HG02973 (cell line): Measurements from ENCODE around the gene GDPD5.
"Not testable (repeated sequence)": the region's sequence is repeated elsewhere in the genome, so short reads cannot be mapped to it uniquely, and the experiment has no call there.

ENCODE experiments used
- ATAC-seq: cut with Tn5 transposase; IDR thresholded peaks from one replicate; pipeline ENCODE4 v1.9.1; 2021; ENCODE audit warnings: moderate library complexity; ENCODE audit not compliant: unreplicated experiment

GDPD5 gene

DNA sequence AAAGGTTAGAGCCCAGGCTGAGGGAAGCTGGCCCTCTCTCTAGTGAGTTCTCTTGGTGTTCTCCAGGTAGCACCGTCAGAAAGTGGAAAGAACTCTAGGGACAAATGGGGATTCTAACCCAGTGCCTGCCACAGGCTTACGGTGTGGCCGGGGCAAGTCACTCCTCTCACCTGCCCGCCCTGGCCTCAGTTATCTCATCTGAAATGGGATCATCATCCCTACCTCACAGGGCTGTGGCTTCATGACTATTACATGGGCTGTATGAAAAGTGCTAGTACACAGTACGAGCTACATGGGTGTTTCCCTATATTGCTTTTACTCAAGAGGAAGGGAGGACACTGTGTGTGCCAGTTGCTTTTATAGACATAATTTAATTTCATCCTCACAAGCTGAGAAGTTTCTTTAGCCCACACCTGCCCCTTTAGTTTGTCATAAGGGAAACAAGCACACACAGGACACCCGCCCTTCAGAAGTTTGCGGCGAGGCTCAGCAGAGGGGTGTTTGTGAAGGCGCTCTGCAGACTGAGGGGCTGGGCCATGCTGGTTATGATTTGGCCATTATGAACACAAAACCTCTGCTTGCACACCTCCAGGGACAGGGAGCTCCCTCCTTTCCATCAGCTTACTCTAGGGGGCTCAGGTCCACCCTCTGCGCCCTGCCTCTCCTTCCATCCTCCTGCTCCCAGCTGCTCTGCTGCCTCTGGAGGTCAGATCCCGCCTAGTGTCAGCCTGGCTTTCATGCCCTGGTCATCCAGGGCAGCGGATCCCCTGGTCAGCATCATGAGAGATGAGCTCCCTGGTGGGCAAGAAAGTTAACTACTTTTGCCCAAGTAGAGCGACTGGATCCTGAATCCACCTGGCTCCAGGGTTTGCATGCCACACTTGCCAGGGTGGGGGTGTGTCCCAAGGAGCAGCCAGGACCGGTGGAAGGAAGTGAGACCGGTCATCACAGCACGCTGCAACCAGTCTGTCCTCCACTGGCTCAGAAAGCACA lies 93.9 kb downstream of the GDPD5 start:
- ATAC-seq: no peak

DNA sequence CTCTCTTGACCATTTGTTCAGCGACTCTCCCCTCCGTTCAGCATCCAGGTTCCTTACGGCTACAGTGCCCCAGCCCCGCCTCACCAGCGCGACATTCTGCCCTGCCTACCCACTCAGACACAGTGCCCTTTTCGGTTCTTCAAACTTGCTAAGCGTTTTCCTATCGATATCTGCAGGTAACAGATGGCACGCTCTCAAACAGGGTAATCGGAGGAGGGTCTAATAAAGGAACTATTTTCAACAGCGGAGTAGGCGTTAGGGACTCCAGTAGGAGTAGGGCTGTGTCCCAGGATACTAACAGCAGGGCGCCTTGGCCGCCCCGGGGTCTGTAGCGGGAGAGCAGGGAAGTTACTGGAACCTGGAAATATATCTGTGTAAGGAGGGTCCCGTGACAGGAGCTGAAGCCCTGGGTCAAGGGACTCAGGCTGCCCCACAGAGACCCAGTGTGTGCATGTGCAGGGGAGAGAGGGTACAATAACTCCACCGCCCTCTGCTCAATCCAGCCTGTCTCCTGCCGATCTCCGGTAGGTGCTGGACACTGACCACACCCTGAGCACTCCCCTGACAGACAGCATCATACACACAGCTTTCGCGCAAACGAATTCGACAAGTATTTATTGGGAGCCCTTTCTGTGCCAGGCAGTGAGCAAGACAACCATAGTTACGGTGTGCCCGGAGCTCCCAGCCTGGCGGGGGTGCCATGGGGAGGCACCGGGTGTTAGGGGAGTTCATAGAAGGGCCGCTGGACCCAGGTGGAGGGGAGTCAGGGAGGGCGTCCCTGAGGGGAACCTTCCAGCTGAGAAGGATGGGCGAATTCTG lies 94.8 kb downstream of the GDPD5 start:
- ATAC-seq: no peak

DNA sequence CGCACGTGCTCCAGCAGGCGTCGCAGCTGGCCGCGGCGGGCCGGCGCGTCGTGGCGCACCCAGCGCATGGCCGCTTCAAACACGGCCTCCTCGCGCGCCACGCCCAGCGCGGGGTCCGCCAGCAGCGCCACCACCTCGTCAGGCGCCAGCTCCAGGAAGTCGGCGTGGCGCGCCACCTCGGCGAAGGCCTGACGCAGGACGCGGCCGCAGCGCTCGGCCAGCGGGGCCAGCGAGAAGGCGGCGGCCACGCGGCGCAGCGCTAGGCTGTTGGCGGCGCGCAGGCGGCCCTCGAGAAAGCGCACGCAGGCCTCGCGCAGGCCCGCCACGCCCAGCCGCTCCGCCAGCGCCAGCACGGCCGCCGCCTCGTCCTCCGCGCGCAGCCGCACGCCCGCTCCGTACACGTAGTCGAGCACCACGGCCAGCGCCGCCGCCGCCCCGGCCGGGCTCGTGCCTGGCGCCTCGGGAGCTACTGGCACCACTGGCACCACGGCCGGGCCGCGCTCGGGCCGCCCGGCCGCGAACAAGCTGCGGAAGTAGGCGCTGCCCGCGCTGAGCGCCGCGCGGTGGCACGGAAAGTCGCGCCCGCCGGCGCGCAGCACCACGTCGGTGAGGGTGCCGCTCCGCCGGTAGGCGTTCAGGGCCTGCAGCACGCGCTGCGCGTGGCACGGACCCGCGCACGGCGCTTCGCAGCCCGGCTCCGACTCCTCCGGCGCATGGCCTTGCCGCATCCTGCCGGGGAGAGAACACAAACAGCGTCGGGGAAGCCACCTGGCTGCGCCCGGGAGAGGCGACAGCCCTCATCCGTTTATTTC lies 95.6 kb downstream of the GDPD5 start:
- ATAC-seq: no peak

DNA sequence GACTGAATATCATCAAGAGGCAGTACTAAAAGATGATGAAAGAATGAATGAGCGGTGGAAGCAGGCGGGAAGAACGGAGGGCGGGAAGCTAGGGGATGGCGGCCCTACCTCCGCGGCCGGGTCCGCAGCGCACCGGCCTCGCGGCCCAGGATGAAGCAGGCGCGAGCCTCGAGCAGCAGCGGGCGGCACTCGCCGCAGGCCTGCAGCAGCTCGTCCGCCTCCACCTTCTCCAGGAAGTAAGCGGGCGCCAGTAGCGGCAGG lies 96.2 kb downstream of the GDPD5 start:
- ATAC-seq: no peak

DNA sequence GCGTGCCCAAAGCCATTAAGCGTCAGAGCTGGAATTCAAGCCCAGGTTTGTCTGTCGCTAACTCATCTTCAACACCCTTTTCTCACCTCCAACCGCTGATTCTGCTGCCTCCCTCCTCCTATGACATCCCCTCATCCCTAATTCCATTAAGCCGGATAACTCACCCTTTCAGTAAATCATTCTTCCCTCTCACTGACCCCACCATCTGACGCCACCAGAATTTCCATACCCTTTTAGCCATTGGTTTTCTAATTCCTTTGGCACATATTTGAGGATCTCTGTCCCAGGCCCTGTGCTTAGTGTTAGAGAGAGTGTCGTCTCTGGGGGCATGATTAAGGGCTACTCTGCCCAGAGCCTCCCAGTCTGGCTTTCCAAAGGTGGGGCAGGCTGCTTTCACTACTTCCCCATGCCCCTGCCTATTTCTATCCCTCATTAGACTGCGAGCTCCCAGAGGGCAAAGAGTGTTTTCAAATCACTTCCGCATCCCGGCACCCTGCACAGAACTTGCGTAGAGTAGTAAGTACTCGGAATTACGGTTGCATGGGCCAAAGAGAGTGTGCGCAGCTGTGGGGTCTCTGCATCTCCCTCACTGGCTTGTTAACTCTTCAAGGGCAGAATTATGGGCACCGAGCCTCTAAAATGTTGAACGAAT lies 96.6 kb downstream of the GDPD5 start:
- no peak for ATAC-seq

DNA sequence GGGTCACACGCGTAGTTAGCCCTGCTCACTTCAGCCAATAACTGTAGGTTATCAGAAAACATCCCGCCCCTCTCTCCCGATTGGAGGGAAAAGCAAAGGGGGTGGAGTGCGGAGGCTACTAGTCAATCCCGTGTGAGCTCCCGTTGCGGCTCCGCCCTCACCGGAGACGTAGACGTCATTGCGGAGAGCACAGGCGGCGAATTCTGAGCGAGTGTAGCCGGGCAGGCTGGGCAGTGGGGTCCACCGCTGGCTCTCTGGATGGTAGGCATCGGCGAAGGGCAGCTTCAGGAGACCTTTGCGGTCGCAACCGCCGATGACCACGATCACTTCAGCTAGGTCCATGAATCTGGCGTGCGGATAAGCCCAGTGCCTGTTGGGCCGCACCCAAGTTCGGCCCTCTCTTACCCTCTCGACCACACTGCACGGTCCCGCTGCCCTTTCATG lies 97.4 kb downstream of the GDPD5 start:
- no peak for ATAC-seq

DNA sequence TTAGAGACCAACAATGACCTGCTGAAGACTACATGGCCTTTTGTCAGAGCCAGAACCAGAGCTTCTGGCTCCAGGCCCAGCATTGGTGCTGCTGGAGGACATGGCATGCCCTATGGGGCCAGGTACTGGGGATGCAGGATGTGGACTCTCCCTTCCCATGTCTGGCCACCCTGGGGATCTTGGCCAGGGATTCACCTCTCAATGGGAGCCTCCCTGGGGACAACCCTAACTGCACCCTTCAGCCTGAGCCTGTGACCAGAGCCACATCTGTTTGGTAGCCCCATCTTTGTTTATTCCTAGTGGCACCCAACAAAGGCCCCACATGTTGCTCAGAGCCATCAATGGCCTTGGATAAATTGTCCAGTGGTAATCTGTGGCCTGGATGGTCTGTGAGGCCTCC lies 98.6 kb downstream of the GDPD5 start:
- no peak for ATAC-seq

DNA sequence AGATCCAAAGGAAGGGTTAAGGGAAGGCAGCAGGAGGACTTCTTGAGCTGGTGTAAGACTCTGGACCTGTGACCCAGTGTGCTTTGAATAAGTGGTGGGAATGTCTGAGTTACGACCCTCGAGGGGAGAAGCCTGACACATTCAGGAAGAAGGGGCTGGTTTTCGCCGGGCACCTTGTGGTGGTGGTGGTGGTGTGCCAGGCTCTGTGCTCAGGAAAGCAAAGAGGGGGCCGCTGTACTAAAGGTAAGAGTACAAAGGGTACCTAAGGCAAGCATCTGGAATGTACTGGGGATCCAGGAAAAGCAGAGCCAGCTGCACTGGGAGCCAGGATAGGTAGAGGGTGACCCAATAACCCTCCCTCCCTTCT lies 99.0 kb downstream of the GDPD5 start:
- ATAC-seq: no peak

DNA sequence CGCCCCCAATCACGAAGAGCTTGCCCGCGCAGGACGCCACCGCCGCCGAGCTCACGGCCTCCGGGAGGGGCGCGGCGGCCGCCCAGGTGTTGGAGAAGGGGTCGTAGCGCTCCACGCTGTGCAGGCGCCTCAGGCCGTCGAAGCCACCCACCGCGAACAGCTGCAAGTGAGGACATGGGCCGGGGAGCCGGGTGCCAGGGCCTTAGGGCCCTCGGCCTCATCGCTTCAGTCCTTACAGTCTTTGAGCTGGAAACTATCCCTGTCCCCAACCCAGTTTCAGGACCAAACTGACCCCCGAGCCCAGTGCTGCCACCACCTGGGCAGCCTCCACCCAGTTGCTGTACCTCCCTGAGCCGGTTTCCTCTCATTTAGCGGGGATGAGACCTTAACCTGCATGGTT lies 100.3 kb downstream of the GDPD5 start:
- ATAC-seq: no peak

DNA sequence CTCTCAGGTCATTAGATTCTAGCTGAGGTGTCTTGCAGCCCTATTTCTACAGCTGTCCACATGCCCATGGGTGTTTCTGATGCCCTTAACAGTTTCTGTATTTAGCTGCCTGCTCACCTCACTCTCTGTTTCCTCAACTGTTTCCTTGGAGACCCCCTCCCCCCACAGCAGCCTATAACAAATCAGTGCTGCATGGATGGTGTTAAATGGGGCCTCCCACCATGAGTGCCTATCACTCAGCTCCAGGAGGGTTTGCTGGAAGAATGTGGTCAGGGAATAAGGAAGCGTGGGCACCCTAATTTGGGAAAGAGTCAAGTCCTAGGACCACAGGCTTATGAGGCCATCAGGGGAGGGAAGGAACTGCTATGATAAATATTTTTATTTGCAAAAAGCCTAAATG lies 101.3 kb downstream of the GDPD5 start:
- no peak for ATAC-seq

DNA sequence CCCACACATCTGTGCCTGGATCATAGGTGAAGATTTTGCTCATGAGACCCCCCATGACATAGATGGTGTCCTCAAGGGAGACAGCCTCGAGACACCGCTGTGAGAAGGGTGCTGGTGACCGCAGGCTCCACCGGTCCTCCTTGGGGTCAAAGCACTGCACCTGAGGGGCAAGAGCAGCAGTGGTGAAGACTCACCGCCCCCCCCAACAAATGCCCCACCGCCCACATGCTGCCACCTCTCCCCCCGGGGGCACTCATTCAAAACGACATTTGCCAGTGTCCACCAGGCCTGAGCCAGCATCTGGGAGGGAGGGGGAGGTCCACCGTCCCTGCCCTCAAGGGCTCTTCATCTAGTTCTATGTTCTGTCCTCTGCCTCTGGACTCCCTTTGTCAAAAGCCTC lies 102.0 kb downstream of the GDPD5 start:
- ATAC-seq: no peak

DNA sequence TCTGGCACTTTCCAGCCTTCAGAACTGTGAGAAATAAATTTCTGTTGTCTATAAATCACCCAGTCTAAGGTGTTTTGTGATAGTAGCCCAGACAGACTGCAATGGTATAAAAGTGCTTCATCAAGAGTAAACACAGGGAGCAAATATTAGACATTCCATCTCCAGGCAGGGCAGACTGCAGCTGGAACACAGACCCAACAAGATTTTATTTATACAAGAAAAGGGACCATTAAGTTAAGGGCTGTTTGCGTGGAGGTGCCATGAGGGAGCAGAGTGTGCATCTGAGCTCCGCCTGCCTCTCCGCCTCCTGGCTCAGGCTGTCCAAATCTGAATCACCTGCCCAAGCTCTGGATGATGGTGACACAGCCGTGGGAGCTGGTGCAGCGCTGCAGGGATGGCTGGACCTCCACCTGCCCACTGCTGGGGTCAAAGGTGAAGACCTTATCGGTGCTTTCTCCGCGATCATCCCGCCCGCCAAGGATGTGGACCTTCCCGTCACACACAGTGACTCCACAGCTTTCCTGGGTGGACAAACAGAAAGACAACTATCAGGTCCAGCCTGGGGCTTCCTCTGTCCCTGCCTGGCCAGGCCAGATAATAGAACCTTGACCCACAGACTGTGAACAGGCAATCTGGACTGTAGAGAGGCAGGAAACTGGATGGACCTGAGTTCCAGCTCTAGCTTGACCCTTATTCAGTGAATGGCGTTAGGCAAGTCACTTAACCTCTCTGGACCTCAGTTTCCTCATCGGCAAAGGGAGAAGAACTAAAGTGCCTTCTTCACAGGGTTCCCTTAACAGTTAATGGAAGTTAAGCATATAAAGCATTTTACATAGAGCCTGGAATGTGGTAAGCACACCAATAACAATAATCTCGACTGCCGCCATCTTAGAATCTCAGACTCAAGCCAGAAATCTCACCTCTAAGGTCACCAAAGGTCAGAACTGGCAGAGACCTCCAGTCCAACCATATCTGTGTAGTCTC lies 103.2 kb downstream of the GDPD5 start:
- no peak for ATAC-seq

DNA sequence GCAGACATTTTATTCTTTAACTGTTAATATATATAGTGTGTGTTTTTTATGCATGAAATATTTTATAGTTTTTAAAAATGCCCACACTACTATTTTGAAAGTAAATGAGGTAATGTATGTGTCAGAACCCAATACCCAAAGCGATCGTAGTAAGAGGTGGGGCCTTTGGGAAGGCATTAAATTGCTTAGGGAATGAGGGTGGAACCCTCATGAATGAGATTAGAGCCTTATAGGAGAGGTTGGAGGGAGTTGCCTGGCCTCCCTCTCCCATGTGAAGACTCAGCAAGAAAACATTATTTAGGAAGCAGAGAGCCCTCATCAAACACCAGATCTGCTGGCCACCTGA lies 103.9 kb downstream of the GDPD5 start:
- ATAC-seq: no peak

DNA sequence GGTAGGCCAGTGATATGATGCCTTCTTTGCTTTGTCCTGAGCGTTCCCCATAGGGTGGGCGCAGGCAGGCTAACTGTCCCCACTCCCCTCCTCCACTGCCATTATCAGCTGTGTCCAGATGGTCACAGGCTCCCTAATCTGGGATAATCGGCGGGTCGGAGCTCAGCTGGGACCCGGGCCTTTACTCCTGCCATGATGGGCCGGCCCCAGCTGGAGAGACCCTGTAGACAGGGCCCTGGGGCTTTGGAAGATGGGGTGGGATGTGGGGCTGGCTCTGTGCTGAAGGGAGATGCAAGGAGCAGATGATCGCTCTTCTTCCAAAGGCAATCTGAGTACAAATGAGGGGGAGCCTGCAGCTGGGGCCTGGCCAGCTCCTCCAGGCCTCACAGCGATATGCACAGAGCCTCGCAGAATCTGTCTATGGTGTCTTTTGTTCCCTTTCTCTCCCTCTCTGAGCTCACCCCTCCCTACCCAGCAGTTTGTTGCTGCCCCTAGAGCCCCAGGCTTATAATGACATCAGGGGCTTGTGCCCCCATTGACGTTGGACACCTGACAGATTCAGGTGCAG lies 104.6 kb downstream of the GDPD5 start:
- no peak for ATAC-seq

DNA sequence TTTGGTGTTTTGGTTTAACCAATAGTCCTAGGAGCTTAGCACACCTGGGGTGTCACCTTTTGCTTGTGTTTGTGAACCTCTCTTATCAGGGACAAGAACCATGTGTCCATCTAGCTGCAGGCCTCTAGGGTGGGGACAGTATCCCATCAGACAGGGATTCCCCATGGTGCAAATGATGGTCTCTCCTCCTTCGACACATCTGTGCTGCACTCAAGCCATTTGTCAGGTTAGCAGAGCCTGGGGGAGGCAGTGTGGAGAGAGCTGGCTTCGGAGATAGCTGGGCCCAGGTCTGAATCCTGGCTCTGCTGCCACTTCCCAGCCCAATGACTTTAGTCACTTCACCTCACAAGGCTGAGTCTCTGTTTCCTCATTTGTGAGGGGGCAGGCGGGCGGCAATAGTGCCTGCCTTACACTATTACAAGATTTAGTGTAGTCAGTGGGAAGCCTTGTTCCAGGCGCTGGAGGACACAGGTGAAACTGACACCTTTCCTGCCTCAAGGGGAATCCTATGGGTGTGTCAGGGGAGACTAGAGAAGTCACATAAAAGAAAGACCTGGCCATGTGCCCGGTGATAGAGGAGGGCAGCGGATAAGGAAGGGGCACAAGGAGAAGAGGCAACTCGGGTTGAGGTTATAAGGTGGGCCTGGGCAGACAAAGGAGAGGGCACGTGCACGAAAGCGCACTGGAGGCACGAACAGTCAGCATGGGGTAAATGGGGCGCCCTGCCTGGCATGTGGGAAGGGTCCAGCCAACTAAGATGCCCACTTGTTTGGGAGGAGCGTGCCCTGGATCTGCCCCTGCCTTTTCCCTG lies 105.3 kb downstream of the GDPD5 start:
- ATAC-seq: no peak

DNA sequence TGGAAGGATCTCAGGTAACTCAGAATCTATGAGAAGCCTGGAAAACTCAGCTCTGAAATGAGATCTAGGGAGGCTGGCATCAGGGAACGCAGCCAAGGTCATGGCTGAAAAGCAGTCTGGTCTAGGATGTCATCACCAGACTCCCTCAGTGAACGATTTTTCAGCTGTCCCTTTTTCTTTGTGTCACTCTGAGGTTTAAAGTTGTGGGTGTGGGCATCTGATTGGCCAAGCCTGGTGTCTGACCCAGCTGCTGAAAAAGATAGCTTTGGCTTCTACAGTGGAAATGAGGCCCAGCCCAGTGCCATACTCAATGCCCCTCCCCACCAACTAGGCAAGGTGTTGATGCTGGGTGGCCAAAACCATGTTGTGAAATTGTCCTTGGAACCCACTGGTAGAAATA lies 111.9 kb downstream of the GDPD5 start:
- ATAC-seq: no peak

DNA sequence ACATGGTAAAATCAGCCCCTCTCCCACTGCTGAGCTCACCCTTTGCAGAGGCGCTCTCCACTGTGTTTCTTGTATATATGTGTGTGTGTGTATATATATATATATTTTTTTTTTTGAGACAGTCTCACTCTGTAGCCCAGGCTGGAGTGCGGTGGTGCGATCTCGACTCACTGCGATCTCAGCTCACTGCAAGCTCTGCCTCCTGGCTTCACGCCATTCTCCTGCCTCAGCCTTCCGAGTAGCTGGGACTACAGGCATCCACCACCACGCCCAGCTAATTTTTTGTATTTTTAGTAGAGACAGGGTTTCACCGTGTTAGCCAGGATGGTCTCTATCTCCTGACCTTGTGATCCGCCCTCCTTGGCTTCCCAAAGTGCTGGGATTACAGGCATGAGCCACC lies 112.6 kb downstream of the GDPD5 start:
- not testable (repeated sequence) for ATAC-seq

DNA sequence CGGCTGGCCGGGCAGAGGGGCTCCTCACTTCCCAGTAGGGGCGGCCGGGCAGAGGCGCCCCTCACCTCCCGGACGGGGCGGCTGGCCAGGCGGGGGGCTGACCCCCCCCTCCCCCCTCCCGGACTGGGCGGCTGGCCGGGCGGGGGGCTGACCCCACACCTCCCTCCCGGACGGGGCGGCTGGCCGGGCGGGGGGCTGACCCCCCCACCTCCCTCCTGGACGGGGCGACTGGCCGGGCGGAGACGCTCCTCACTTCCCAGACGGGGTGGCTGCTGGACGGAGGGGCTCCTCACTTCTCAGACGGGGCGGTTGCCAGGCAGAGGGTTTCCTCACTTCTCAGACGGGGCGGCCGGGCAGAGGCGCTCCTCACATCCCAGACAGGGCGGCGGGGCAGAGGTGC lies 115.8 kb downstream of the GDPD5 start:
- ATAC-seq: not testable (repeated sequence)

DNA sequence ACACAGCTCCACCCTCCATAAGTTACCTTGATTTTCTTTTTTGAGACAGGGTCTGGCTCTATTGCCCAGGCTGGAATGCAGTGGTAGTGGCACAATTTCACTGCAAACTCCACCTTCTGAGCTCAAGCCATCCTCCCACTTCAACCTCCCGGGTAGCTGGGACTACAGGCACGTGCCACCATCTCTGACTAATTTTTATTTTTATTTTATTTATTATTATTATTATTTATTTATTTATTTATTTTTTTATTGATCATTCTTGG lies 116.9 kb downstream of the GDPD5 start:
- ATAC-seq: no peak
